GM18498 (cell line): Measurements from ENCODE around the gene MAML2.

Experiments
- ATAC-seq: cut with Tn5 transposase; IDR thresholded peaks from one replicate; pipeline ENCODE4 v1.9.1; 2021; ENCODE audit warnings: mild to moderate bottlenecking, moderate library complexity; ENCODE audit not compliant: unreplicated experiment

The MAML2 gene

GRCh38 chr11:96023275-96023674 is 319.7 kb downstream of the MAML2 start:
- ATAC-seq: no peak

- no peak for ATAC-seq
Measured at GRCh38 chr11:96021901-96022650, 320.9 kb downstream of the MAML2 start.

- ATAC-seq: no peak
Measured at GRCh38 chr11:96019810-96020747, 322.9 kb downstream of the MAML2 start.

DNA sequence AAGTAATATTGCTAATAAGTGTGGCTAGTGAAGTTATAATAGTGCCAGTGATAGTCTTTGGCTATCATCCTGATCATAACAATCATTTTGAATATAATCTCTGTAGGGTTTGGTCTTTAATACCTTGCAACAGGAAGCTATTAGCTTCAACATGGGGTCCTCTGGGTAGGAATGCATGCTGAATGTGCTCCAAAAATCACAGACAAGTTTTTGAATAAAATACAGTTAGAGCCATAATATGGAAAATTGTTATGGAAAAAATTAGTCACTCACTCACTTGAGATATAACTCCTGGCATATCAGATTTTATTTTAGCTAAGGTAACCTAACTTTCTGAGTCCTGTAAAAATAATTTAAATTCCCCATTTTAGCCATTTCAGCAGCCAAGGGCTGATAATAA is 323.7 kb downstream of the MAML2 start:
- ATAC-seq: no peak

DNA sequence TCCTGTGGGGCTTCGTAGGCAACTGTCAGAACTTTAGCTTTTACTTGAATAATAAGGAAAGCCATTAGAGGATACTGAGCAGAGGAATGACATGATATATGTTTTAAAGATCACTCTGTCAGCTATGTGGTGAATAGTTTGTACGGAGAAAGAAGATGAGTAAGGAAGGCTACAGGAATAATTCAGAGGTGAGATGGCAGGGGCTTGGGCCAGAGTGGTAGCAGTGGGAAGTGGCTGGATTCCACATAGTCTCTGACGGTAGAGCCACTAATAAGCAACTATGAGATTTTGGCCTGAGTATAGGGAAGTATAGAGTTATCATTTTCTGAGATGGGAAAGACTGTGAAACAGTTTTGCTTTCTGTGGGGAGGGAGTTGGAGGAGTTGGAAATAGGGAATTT is 325.1 kb downstream of the MAML2 start:
- ATAC-seq: no peak

DNA sequence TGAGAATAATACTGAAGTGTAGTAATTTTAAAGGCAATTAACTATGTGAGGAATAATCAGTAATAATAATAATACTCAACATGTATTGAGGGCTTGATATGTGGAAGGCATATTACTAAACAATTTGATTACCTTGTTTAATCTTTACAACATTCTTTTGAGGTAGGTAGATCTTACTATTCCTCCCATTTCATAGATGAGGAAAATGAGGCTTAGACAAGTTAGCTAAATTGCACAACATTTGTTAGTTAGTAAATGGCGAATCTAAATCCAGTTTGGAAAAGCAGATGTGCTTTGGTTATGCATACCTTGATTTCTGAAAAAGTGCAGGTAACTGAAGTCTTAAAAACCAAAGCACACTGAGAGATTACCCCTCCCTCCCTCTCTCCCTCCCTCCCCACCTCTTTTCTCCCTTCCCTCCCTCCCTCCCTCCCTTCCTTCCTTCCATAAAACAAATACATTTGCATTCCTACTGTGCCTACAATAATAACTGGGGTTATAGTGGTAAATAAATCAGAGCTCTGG is 326.0 kb downstream of the MAML2 start:
- ATAC-seq: no peak

GRCh38 chr11:96015906-96016565 is 327.0 kb downstream of the MAML2 start:
- ATAC-seq: no peak

DNA sequence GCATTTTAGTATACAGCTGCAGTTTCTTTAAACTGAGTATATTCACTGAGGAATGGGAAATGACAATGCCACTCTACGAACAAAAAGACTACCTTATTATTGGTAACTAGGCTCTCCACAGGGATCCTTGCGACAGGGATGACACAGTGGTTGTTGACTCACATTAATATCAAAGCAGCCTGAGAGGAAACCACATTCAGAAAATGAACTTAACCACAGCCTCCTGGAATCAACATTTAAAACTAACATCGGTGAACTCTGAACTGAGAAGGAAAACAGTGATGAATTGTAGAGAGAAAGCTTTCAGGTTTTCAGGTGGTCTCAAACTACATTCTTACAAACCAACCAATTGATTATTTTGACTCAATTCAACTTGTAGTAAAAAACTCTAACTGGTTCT is 328.8 kb downstream of the MAML2 start:
- ATAC-seq: peak; percentile 30

GRCh38 chr11:96013461-96014213 is 329.4 kb downstream of the MAML2 start:
- no peak for ATAC-seq

DNA sequence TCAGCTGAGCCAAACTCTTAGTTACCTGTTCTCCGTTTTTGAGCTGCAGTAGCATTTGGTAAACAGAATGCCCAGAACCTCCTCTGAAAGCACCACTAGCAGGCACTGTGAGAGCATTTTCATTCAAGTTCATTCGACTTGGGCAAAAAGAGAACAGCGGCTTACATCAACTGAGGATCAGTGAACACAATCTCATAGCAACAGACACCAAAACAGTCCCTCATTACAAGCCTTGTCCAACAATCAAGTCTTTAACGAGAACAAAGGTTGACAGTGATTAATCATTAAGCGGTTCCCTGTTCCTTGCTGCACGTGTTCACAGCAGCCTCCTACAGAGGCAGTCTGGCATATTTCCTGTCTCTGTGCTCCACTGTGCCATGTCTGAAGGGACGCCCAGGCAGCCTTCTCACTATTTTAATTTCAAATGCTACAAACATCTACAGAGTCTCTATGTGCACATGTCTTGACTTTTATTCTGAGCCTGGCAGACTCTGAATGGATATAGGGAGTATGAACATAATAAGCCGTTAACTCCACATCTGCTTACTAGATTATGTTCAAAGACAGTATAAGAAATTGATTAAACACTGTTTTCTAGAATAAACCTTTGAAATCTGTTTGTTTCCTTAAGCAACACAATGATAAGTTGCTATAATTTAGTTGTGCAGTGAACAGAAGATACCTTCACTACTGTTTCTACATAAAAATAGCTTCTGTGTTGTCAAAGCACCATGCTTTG is 330.7 kb downstream of the MAML2 start:
- ATAC-seq: peak; percentile 85

DNA sequence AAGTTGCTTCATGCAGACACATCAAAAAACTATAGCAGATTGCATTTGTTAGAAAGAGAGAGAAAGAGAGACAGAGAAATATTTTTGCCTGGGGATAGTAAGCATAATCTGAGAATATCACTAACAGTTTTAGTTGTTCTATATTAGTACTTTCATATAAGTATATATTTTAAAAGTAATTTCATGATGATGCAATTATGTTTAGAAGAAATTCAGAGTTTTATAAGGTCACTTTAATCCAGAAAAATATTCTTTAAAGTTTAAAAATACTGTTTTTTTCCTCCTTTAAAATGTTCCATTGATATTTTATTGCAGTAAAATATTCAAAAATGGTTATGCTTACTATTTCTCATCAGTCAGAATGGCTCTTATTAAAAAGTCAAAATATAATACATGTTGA is 332.3 kb downstream of the MAML2 start:
- ATAC-seq: no peak

GRCh38 chr11:96008161-96008720 is 334.8 kb downstream of the MAML2 start:
- no peak for ATAC-seq

- ATAC-seq: no peak
Measured at GRCh38 chr11:96006037-96006436, 337.0 kb downstream of the MAML2 start.

GRCh38 chr11:96004862-96005261 is 338.1 kb downstream of the MAML2 start:
- ATAC-seq: no peak

DNA sequence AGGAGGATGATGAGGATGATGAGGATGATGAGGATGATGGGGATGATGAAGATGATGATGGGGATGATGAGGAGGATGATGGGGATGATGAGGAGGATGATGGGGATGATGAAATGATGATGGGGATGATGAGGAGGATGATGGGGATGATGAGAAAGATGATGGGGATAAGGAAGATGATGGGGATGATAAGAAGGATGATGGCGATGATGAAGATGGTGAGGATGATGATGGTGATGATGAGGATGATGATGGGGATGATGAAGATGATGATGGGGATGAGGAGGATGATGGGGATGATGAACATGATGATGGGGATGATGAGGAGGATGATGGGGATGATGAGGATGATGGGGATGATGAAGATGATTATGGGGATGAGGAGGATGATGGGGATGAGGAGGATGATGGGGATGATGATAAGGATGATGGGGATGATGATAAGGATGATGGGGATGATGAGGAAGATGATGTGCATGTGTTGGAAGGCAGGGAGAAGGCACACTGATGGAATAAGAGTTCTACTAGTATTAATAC is 340.2 kb downstream of the MAML2 start:
- no peak for ATAC-seq

- ATAC-seq: no peak
Measured at GRCh38 chr11:96002339-96002738, 340.7 kb downstream of the MAML2 start.

DNA sequence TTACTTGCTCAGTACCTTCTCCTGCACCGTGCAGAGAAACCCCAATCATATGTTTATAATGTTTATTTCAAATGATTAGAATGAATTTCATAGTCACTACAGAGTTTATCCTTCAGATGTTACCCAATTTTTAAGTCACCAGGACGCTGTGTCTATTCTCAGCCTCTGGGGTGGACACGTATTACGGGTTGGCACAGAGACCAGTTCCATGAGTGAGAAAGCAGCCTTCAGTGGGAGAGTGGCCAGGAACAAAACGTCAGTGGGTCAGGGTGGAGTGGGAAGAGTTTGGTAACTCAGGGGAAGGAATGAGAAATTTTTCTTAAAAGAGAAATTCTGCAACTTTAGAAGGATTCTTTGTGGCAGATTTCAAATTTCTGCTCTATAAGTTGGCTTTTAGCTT is 342.0 kb downstream of the MAML2 start:
- ATAC-seq: no peak

DNA sequence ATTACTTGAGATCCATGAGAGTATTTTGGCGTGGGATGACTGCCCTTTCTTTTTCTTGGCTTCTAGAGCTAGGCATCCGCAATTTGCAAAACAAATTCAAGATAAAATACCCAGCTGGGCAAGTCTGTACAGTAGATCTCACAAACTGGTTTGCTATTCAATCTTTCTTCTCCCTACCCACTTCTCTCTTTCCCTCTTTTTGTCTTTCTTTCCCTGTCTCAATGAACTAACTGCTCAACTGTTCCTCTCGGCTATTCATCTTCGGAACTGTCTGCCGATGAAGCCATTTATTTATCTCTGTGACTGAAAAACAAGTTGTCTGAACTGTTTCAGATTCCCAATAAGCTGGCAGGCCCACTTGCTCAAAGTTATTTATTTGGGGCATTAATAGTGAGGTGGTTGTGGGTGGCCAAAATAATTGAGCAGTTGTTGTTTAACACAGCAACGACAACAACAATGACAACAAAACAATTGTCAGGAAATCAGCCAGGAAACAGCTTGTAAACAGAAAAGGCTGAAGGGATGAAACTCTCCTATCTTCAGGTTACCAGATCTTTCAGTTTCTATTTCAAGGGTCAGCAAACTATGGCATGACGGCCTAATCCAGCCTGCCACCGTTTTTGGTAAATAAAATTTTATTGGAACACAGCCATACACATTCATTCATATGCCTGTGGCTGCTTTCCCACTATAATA is 343.1 kb downstream of the MAML2 start:
- ATAC-seq: no peak
